H1 (cell line): ENCODE data around the gene UBE2D4. TPM values are rescaled to one million over a fixed set of nuclear protein-coding genes. Genes with fewer than 3 reads are reported as not detected.

Experiments used
- CTCF ChIA-PET: fragments of 300-600 bp; sonication (Branson Sonifier 250); formaldehyde crosslinking; loops from one replicate; lab custom pipeline; 2021; ENCODE audit not compliant: partially characterized antibody; lab: Charles Lee
- POLR2A ChIA-PET: fragments of 300-600 bp; sonication (Branson Sonifier 250); formaldehyde crosslinking; loops from one replicate; lab custom pipeline; 2021; ENCODE audit warnings: inconsistent platforms; ENCODE audit not compliant: partially characterized antibody; lab: Charles Lee
- DNase-seq, 2 experiments: peaks; one replicate each; pipeline versions ENCODE4 v3.0.0 to v3.0.0-alpha.2; 2010 to 2022; ENCODE audit warnings: low spot score in 2 of 2, low read depth in 1 of 2, mixed read lengths in 1 of 2
- FAIRE-seq: peaks from 2 replicates; lab custom pipeline; 2011; peaks lifted over from hg19 to GRCh38; lab: Jason Lieb, UNC
- H2AFZ ChIP-seq: 2 replicates; pipeline ENCODE4 v1.8.1; 2012; ENCODE audit warnings: low read length, inconsistent platforms
- H2AK5ac ChIP-seq: 2 replicates; pipeline ENCODE4 v1.6.1; 2013; ENCODE audit warnings: low read depth, low read length
- H2BK120ac ChIP-seq: replicated peaks from 2 replicates; pipeline ENCODE3; 2013; ENCODE audit warnings: low read depth, low read length, inconsistent platforms
- H2BK12ac ChIP-seq: 2 replicates; pipeline ENCODE4 v1.6.1; 2013; ENCODE audit warnings: low read depth, low read length
- H2BK15ac ChIP-seq: 2 replicates; pipeline ENCODE4 v1.6.1; 2013; ENCODE audit warnings: low read length
- H2BK20ac ChIP-seq: 2 replicates; pipeline ENCODE4 v1.6.1; 2013; ENCODE audit warnings: low read length
- H2BK5ac ChIP-seq: 2 replicates; pipeline ENCODE4 v1.6.1; 2013; ENCODE audit warnings: low read depth, low read length
- H3K14ac ChIP-seq: 2 replicates; pipeline ENCODE4 v1.6.1; 2013; ENCODE audit warnings: inconsistent platforms; ENCODE audit not compliant: insufficient read length
- H3K18ac ChIP-seq: 2 replicates; pipeline ENCODE4 v1.6.1; 2013; ENCODE audit warnings: low read length; ENCODE audit errors: extremely low read depth
- H3K23ac ChIP-seq: 2 replicates; pipeline ENCODE4 v1.6.1; 2013; ENCODE audit warnings: inconsistent platforms; ENCODE audit not compliant: insufficient read length
- H3K23me2 ChIP-seq: 2 replicates; pipeline ENCODE4 v1.6.1; 2013; ENCODE audit warnings: low read depth, low read length
- H3K27ac ChIP-seq: 2 replicates; pipeline ENCODE4 v1.6.1; 2011; ENCODE audit warnings: low read depth, low read length, inconsistent platforms
- H3K27me3 ChIP-seq, 4 experiments: replicated peaks in 1 of 4; 1 replicate in 1 of 4; 2 replicates in 3 of 4; pipeline versions ENCODE4 v1.6.1 to v1.8.1; 2011 to 2013; ENCODE audit warnings: low read length in 3 of 4, mild to moderate bottlenecking in 3 of 4, inconsistent platforms in 2 of 4, mixed read lengths in 2 of 4, moderate library complexity in 1 of 4; ENCODE audit not compliant: control insufficient read depth in 3 of 4, insufficient read depth in 3 of 4; ENCODE audit errors: extremely low read depth in 1 of 4
- H3K36me3 ChIP-seq, 4 experiments: 2 replicates each; pipeline versions ENCODE4 v1.6.1 to v1.8.1; 2011 to 2013; ENCODE audit warnings: mild to moderate bottlenecking in 4 of 4, low read length in 3 of 4, moderate library complexity in 2 of 4, control low read depth in 1 of 4, inconsistent platforms in 1 of 4; ENCODE audit not compliant: insufficient read depth in 4 of 4, control insufficient read depth in 2 of 4
- H3K4ac ChIP-seq: replicated peaks from 2 replicates; pipeline ENCODE3; 2013; ENCODE audit warnings: low read length, low read depth, mixed read lengths, inconsistent platforms; ENCODE audit not compliant: insufficient read length
- H3K4me1 ChIP-seq, 4 experiments: replicated peaks in 1 of 4; 1 replicate in 1 of 4; 2 replicates in 3 of 4; pipeline versions ENCODE4 v1.6.1 to v1.8.1; 2011 to 2013; ENCODE audit warnings: low read length in 3 of 4, inconsistent platforms in 2 of 4, mixed read lengths in 1 of 4; ENCODE audit not compliant: insufficient read depth in 4 of 4, control insufficient read depth in 3 of 4
- H3K4me2 ChIP-seq, 2 experiments: 2 replicates each; pipeline versions ENCODE4 v1.6.1 to v1.8.1; 2011 to 2013; ENCODE audit warnings: low read depth in 2 of 2, low read length in 2 of 2, control low read depth in 1 of 2, inconsistent platforms in 1 of 2, mild to moderate bottlenecking in 1 of 2; ENCODE audit not compliant: insufficient read depth in 1 of 2
- H3K4me3 ChIP-seq, 4 experiments: fragments of 200-600, 300-600 bp in 1 of 4; sonication (generic), shearing (Covaris generic), sonication (Bioruptor Twin) in 1 of 4; 2 replicates each; pipeline versions ENCODE4 v1.5.1 to v1.8.1; 2011 to 2016; ENCODE audit warnings: low read length in 4 of 4, low read depth in 3 of 4, control low read depth in 2 of 4, inconsistent platforms in 2 of 4, mild to moderate bottlenecking in 2 of 4, mixed read lengths in 1 of 4, moderate library complexity in 1 of 4; ENCODE audit not compliant: insufficient read depth in 2 of 4; ENCODE audit errors: extremely low read depth in 1 of 4
- H3K56ac ChIP-seq: replicated peaks from 2 replicates; pipeline ENCODE3; 2013; ENCODE audit warnings: low read depth, mild to moderate bottlenecking, mixed read lengths, low read length, inconsistent platforms; ENCODE audit not compliant: insufficient read length
- H3K79me1 ChIP-seq: 2 replicates; pipeline ENCODE4 v1.6.1; 2013; ENCODE audit warnings: low read depth, low read length, control low read depth
- H3K79me2 ChIP-seq, 2 experiments: 2 replicates each; pipeline versions ENCODE4 v1.6.1 to v1.8.1; 2012 to 2013; ENCODE audit warnings: low read length in 2 of 2, mild to moderate bottlenecking in 2 of 2, inconsistent platforms in 1 of 2; ENCODE audit not compliant: insufficient read depth in 2 of 2, control insufficient read depth in 1 of 2
- H3K9ac ChIP-seq, 4 experiments: replicated peaks in 1 of 4; 1 replicate in 1 of 4; 2 replicates in 3 of 4; pipeline versions ENCODE4 v1.6.1 to v1.8.1; 2011 to 2013; ENCODE audit warnings: low read depth in 3 of 4, low read length in 3 of 4, control low read depth in 2 of 4, mild to moderate bottlenecking in 2 of 4, moderate library complexity in 2 of 4, inconsistent platforms in 1 of 4; ENCODE audit errors: extremely low read depth in 1 of 4
- H3K9me3 ChIP-seq, 2 experiments: 2 replicates each; pipeline versions ENCODE4 v1.6.1 to v1.8.1; 2012 to 2013; ENCODE audit warnings: mild to moderate bottlenecking in 2 of 2, moderate library complexity in 2 of 2, control low read depth in 1 of 2, inconsistent platforms in 1 of 2, low read depth in 1 of 2, low read length in 1 of 2, mixed read lengths in 1 of 2; ENCODE audit not compliant: insufficient read depth in 2 of 2
- H4K20me1 ChIP-seq, 2 experiments: replicated peaks in 1 of 2; 2 replicates each; pipeline versions ENCODE3 to v1.8.1; 2011 to 2013; ENCODE audit warnings: inconsistent platforms in 2 of 2, low read length in 2 of 2, mild to moderate bottlenecking in 1 of 2; ENCODE audit not compliant: insufficient read depth in 2 of 2, control insufficient read depth in 1 of 2
- H4K5ac ChIP-seq: 2 replicates; pipeline ENCODE4 v1.6.1; 2013; ENCODE audit warnings: low read length, low read depth, mixed read lengths, inconsistent platforms; ENCODE audit not compliant: insufficient read length
- H4K8ac ChIP-seq: 2 replicates; pipeline ENCODE4 v1.8.0; 2013; ENCODE audit warnings: mild to moderate bottlenecking, moderate library complexity, low read length, inconsistent platforms; ENCODE audit not compliant: insufficient read depth; ENCODE audit errors: extremely low read depth
- H4K91ac ChIP-seq: replicated peaks from 2 replicates; pipeline ENCODE3; 2013; ENCODE audit warnings: low read length, mixed read lengths, inconsistent platforms; ENCODE audit not compliant: insufficient read length
- EZH2 ChIP-seq: fragments of 200-600 bp; sonication (generic); IDR thresholded peaks from 2 replicates; pipeline ENCODE4 v1.7.1; 2012; ENCODE audit warnings: low read depth, mild to moderate bottlenecking, moderate library complexity, low read length, inconsistent platforms; ENCODE audit not compliant: severe bottlenecking
- JUN ChIP-seq: IDR thresholded peaks from 2 replicates; pipeline ENCODE4 v1.6.1; 2011; ENCODE audit warnings: low read depth, mild to moderate bottlenecking, improper control_type of control experiment, low read length
- KDM1A ChIP-seq: fragments of 200-600, 300-600 bp; sonication (generic); IDR thresholded peaks from 2 replicates; pipeline ENCODE4 v1.7.1; 2016; ENCODE audit warnings: mild to moderate bottlenecking, low read length, borderline replicate concordance
- SP1 ChIP-seq: IDR thresholded peaks from 2 replicates; pipeline ENCODE4 v1.6.1; 2011; ENCODE audit warnings: low read depth, low read length
- YY1 ChIP-seq: IDR thresholded peaks from 2 replicates; pipeline ENCODE4 v1.6.1; 2011; ENCODE audit warnings: low read depth, mild to moderate bottlenecking, low read length
- WGBS, 2 experiments: shearing (Covaris generic) in 1 of 2; methylation state at CpG; one replicate each; pipeline versions ENCODE4 v1.1.6 to v1.1.7; 2013 to 2015; ENCODE audit warnings: low lambda C conversion rate in 2 of 2, mixed read lengths in 2 of 2, inconsistent platforms in 1 of 2, low coverage in 1 of 2, missing lambda C conversion rate in 1 of 2; ENCODE audit not compliant: insufficient replicate concordance in 2 of 2, insufficient coverage in 1 of 2, insufficient read length in 1 of 2; ENCODE audit errors: extremely low coverage in 1 of 2, missing lambda C conversion rate in 1 of 2; 5-methylcytosine and 5-hydroxymethylcytosine counted together
- polyA plus RNA-seq, 7 experiments: library from polyadenylated mRNA; depleted of rRNA in 3 of 7; stranded (reverse) in 5 of 7; unstranded in 2 of 7; fragments of >200 nt in 5 of 7; fragments of 200-250 nt in 2 of 7; gene quantifications; 1 replicate in 5 of 7; 2 replicates in 1 of 7; 4 replicates in 1 of 7; pipeline versions ENCODE4 v1.2.1 to v1.2.3, GENCODE V29; 2011 to 2013; ENCODE audit warnings: missing spikeins in 2 of 7, mixed read lengths in 2 of 7
- total RNA-seq: library from RNA; stranded (reverse); fragmentation: NEBNext Ultra II Directional; extraction: Animal tissue kit (Norgen Biotek cat#: 25700); gene quantifications from 2 replicates; pipeline ENCODE4 v1.2.1, GENCODE V29; 2021

The UBE2D4 gene
- total and polyA plus RNA-seq, 2 of the 8 experiments (the other 6 are each of a cell fraction or from before 2014, with no cell fraction given): 3.4 to 9.4 TPM

DNA sequence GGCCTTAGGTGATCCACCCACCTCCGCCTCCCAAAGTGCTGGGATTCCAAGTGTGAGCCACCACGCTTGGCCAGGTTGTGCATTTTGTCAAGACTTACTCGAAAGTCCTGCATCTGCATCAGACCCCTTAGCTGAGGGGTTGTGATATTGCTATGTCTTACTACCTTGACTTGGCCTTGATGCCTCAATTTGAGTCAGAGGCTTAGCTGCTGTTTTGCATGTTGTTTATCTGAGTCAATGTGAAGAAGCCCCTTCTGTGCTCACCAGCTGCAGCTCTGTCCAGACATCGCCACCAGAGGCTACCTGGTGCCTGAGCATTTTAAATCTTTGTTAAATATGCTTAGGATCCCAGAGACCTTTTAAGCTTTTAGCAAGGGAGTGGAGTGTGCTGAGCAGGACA lies 18.1 kb downstream of the UBE2D4 start:
- DNase-seq (no peak), FAIRE-seq (no peak)
- TF ChIP-seq EZH2: no peak
- no peak for TF ChIP-seq SP1
- TF ChIP-seq YY1: no peak
- no peak for TF ChIP-seq KDM1A
- no peak for TF ChIP-seq JUN
- H4K20me1 ChIP-seq: no peaks in the 10 kb centered on the region
- CTCF ChIA-PET: interaction anchor here (0.7 to 4.4 kb wide), 6 partner anchors 10 to 106 kb away, joined by 3 to 28 read pairs (median 6); no protein-coding TSS in a partner anchor
- H3K18ac ChIP-seq: no peak overlapping the region
- no peak overlapping the region for H3K4ac ChIP-seq
- H2BK120ac ChIP-seq: no peak overlapping the region
- no peaks in the 10 kb centered on the region for H3K23me2 ChIP-seq
- no peak overlapping the region for H2AK5ac ChIP-seq
- no peak overlapping the region for H2BK12ac ChIP-seq
- H3K14ac ChIP-seq: no peak overlapping the region
- H2BK15ac ChIP-seq: no peak overlapping the region
- H2BK5ac ChIP-seq: no peak overlapping the region
- POLR2A ChIA-PET: interaction anchor here (0.6 to 0.8 kb wide), 2 partner anchors 21 to 67 kb away, joined by 3 read pairs; no protein-coding TSS in a partner anchor
- no peak overlapping the region for H2BK20ac ChIP-seq
- no peaks in the 10 kb centered on the region for H3K9me3 ChIP-seq
- H3K56ac ChIP-seq: no peak overlapping the region
- H3K4me2 ChIP-seq: no peak overlapping the region
- H4K91ac ChIP-seq: no peak overlapping the region
- WGBS, 2 experiments: 88% methylated on average over 4 of the region's 4 CpGs; no CpG with 5 or more reads in 1 of the 2 experiments
- no peak overlapping the region for H3K27ac ChIP-seq
- no peak overlapping the region for H2AFZ ChIP-seq
- H4K8ac ChIP-seq: no peak overlapping the region
- H3K4me3 ChIP-seq: no peak overlapping the region
- H3K4me1 ChIP-seq: peaks cover 0 to 2% (median 0%) of the 10 kb centered on the region in 4 experiments; a peak in 1 of 7 replicates
- H3K36me3 ChIP-seq: no peaks in the 10 kb centered on the region
- no peaks in the 10 kb centered on the region for H3K79me1 ChIP-seq
- no peak overlapping the region for H4K5ac ChIP-seq
- H3K23ac ChIP-seq: no peak overlapping the region
- no peaks in the 10 kb centered on the region for H3K79me2 ChIP-seq
- H3K27me3 ChIP-seq: no peaks in the 10 kb centered on the region; a peak in 1 of 7 replicates
- H3K9ac ChIP-seq: no peak overlapping the region
